HG03196 (cell line): ENCODE data around the gene IFT88.
"Not testable (repeated sequence)": the region's sequence is repeated elsewhere in the genome, so short reads cannot be mapped to it uniquely, and the experiment has no call there.

ENCODE experiments used
- ATAC-seq: cut with Tn5 transposase; IDR thresholded peaks from one replicate; pipeline ENCODE4 v1.9.1; 2021; ENCODE audit not compliant: unreplicated experiment

The IFT88 gene

DNA sequence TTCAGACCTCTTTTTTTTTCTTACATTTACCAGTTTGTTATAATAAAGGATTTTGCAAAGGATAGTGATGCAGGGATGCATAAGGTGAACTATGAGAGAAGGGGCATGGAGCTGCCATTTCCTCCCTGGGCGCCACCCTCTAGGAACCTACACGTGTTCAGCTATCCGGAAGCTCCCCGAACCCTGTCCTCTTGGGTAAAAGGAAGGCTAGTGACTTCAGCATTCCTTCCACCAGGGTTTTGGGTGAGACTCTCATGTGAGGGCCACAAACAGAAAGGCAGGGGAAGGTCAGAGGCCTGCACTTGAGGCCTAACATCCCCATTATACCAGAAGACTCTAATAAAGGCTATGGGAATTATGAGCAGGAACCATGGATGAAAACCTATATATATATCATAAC lies 57.3 kb downstream of the IFT88 start:
- no peak for ATAC-seq

DNA sequence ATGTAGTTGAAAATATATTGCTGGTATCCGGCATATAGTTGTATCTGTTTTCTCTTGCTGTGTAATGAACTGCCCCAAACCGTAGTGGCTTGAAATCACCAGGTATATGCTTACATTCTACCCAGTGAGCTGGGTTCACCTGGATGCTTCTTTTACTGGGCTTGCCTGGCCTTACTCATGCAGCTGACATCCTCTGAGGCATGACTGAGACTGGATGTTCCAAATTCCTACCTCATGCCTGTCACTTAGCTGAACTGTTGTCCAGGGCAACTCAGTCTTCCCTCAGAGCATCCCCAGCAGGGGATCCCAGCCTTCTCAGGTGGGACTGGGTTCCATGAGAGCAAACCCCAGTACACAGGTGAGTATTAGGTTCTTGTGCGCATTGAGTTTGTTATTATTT lies 66.8 kb downstream of the IFT88 start:
- ATAC-seq = no peak

DNA sequence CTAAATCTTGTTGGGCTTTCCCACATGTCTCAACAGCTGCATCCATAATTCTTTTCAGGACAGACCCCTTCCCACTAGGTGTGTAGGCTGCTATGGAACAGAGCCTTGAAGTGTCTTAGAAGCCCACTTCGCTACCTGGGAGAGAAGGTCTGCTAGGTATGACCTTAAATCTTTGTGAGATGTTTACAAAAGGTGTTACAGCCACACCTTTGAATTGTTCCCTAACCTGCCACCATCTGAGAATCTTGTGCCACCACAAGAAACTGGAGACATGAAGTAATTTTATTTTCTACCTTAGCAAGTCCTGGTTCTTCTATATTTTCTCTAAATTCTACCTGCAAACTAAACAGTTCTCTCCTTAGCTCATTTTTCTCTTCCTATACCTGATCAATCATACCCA lies 69.1 kb downstream of the IFT88 start:
- ATAC-seq = no peak

DNA sequence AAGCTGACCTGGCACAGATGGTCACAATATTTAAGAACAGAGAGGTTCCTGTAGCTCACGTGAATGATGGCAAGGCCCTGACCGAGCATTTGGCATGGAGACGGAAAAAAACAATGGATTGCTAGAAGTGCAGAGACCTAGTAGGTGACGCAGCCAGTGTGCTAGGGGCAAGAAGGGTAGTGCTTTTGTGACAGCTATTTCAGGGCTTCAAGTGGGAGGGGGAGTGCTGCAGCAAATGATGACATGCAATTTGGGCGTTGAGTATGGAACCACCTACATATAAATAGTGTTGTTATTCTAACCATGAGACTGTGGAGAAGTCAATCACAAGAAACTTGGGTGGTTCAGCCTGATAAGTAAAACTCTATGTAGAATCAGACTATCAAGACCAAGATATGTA lies 70.9 kb downstream of the IFT88 start:
- no peak for ATAC-seq

DNA sequence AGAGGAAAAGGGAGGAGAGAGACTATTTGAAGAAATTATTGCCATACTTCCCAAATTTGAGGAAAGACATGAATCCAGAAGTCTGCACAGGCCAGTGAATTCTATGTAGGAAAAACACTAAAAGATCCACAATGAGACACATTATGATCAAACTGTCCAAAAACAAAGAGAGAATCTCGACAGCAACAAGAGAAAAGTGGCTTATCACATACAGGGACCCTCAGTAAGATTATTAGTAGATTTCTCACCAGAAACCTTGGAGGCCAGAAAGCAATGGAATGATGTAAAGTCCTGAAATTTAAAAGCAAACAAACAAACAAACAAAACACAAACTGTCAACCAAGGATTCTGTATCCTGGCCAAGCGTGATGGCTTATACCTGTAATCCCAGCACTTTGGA lies 80.8 kb downstream of the IFT88 start:
- no peak for ATAC-seq

DNA sequence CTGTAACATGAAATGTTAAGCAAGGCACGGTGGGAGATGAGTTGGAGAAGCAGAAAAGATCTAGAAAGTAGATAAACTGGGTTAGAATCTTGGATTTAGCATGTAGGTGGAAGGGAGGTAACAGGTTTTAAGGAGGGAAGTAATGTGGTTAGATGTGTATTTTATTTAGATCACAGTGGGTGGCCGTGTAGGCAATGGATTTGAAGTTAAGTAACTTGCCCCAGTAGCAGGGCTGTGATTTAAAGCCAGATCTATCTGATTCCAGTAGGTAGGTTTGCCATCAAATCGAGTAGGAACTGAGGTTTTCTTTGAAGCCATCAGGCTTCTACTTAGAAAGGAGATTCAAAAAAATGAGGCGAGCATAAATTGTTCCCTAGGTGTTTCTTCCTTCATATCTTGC lies 86.0 kb downstream of the IFT88 start:
- ATAC-seq = no peak

DNA sequence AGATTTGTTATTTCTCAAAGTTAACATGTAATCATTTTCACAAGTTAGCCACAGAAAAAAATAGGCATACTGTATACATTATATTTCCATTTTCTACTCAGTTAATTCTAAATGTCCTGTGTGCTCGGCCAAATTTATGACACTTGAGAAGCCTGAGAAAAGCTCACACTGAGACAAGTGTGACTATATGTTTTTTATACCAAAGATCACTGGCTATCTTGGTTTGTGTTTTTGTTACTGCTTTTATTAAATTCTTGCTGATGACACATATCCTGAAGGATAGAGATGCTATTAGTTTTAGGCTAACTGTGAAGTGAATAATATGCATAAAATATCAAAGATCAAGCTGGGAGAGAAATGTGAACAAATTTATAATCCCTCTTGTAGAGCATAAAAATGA lies 87.2 kb downstream of the IFT88 start:
- no peak for ATAC-seq

DNA sequence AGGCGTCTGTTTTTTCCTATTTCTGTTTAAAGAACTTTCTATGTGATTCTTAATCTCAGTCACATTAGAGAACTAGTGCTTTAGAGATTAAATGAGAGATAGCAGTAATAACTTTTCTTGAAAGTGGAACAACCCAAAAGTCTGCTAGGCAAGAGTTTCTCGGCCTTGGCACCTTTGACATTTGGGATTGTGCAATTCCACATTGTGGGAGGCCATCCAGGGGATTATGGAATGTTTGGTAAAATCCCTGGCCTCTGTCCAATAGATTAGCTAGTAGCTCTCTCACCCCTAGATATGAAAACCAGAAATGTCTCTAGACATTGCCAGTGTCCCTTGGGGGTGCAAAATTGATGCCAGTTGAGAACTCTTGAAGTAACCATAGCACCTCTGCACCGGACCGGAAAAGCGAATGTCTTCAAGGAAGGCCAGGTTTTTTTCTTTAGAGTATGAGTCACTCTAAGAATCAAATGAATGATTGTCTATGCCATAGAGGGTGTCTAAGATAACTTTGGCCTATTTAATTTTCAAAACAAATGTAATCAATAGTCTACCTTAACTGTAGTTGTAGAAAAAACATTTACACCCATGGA lies 91.6 kb downstream of the IFT88 start:
- ATAC-seq = no peak

DNA sequence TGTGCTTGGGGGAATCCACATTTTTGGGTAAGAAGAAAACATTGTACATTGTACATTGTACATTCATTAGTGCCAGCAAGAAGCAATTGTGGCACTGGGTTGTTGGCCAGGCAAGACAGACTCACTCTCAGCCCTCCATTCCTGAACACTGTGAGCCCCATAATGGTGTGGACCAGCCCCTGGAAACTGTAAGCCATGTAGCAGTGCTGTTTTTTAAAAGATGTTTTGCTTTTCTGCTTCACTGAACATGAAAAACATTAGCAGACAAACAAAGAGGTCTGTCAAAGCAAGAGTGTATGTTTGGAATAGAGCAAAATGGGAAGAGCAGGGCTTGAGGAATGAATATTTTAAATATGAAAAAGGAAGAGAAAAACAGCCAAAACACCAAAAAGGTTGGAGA lies 97.4 kb downstream of the IFT88 start:
- ATAC-seq = no peak

DNA sequence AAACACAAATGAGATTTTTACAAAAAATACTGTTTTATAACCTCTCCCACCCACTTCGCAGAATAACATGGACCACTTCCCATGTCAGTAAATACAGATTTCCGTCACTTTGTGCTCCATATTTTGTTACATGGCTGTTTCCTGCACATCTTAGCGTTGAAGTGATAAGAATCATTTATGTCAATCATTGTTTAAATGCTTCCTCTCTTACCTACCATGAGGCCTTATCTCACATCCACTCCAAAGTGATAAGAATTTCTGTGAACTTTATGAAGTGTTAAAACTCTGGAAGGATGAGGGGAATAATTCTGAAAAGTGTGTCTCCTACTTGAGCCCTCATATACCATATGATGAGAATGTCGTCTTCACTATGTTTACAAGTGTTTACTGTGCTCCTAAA lies 100.0 kb downstream of the IFT88 start:
- ATAC-seq = no peak

DNA sequence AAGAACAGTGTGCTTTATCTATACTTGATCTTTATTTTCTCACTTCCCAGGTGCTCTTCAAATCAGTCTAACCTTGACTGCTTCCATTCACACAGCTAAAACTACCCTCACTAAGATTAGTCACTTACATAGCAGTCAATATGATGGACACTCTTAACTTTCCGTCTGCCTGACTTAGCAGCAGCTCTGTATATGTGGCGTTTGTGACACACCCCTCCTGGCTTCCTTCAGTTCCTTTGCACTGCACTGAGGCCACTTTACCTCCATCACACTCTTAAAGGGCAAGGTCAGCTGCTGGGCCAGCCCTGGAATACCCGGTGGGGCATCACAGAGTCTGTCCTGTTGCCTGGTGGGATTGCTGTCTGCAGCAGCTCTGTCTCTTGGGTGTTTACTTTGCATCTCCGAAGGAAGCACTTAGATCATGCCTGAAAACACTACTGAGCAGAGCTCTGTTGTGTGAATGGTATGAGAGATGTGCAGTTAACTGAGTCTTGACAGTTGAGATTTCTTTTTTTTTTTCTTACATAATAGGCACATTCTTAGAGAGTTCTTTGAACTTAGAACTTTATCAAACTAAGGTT lies 101.0 kb downstream of the IFT88 start:
- ATAC-seq = no peak

DNA sequence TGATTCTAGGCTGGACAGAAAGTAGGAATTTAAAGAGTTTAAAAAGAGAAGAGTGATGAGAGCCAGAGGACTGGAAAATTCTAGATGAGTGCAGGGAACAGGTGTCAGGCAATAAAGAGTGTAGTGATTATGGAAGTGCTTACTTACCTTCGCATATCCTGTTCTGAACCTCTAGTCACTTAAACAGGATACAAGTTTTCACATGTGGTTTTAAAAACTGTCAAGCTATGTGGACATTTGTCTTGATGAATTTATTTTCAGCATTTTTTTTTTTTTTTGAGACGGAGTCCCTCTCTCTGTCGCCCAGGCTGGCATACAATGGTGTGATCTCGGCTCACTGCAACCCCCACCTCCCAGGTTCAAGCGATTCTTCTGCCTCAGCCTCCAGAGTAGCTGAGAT lies 102.2 kb downstream of the IFT88 start:
- no peak for ATAC-seq

DNA sequence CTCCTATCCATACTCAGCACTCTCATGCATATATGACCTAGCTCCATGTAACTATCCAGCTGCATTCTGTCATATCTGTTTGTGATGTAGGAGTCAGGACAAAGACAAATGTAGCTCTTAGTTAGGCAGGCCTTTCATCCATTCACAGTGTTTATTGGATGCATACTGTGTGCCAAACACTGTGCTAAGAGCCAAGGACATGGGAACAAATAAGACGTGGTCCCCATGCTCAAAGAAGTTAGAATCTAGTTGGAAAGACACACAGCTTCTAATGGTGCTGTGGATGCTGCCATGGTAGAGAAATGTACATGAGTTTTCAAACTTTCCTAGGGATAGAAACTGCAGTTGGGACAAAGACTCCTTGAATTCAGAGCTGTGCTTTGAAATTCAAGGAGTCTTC lies 104.8 kb downstream of the IFT88 start:
- no peak for ATAC-seq

DNA sequence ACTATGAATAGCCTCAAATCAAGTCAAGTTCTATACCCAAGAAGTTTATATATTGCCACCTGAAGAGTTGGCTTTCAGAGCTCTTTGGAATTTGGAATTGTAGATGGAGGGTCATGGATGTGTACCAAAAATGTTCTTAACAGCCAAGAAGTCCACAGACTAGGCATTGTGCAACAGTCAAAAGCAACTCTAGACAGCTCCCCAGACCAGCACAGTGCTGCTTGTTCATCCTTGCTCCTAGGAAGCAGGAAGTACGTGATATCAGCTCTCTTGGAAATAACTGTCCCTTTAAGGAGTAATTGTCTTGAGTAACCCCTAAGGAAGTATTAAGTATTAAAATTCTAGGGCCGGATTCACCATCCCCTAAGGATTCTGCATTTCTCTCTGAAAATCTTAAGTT lies 105.8 kb downstream of the IFT88 start:
- ATAC-seq = no peak

DNA sequence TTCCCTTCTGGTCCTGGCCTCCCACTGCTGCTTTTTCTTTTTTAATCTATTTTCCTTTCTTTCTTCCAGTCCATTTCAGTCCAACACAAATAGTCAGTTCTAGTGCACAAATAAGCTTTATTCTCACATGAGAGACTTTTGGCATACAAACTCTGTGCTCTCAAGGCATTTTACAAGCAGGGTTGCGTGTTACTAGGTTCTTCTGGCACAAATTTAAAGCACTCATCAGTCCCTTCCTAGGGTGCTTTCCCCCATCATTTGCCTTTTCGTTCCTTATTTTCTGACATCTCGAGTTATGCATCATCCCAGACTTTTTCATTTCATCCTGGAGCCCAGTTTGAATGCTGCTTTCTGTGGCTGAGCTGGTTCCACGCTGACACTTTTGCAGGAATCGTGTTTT lies 106.8 kb downstream of the IFT88 start:
- ATAC-seq = no peak

DNA sequence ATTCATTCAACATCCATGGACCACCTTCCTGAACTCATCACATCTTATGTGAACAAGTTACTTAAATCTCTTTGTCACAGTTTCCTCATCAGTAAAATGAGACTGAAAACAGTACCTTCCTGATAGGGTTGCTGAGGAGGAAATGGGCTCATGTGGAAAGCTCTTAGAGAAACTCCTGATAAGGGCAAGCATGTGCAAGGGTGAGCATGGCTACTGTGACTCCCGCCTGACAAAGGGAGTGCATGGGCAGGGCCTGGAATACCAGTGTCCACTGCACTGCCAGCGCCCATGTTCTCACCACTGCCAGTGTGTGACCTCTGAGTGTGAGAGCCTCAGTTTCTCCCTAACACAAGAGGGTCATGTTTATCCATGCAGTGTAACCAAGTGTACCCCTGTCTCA lies 109.3 kb downstream of the IFT88 start:
- no peak for ATAC-seq

DNA sequence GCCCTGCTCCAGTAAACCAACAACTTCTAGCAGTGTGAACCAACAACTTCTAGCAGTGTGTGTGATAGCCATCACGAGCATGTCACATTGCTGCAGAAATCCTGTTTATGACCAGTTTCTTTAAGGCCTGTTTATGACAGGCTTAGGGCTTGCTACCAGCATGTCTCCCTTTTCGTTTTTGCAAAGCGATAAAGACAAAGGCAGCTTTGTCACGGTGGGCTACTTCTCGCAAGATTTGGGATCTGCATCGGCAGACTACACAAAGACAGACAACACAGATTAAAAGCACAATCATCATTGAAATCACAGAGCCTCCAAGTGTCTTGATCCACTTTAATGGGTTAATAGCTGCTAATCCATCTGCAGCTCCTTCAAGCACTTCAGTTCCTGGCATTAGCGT lies 111.6 kb downstream of the IFT88 start:
- ATAC-seq = not testable (repeated sequence)

DNA sequence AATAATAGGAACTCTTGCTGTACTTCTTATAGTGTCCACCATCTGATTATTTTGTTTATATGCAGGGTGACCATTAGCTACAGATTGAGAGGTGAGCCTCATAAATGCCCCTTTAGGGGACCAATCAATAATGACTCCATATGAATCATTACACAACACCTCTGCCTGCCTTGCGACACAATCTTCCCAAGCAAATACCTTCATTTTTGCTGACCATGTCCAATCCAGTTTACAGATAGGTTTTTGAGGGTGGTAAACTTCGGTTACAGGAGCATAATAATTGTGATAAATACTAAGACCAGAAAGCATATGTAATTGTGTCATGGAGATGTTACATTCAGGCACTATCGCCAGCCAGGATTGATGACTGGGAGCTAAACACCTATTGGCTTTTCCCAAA lies 112.9 kb downstream of the IFT88 start:
- ATAC-seq = no peak

DNA sequence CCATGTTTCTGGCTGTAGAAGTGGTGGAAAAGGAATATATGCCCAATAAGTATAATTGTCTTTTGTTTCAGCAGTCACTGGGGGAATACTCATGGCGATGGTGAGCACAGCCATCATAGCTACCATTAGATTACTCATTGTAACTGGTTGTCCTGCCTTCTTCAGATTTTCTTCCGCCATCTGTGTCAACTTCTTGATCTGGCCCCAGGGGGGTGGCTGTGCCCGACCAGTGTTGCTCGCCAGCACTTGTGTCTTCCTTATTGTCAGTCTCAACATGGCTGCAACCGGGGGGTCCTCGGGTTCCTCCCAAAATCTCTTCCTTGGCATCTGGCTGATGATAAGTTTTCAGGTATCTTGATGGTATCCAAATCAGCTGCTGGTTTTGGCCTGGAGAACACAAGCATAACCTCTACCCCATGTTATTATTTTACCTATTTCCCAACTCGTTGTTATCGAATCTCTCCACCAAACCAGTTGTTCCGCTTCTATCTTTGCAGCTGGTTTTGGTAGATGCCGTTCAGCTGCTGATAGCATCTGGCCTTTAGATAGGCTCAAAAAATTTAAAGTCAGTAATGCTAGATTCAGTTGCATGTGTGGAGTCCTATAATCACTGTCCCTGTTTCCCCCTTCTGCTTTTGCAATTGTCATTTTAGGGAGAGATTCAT lies 113.6 kb downstream of the IFT88 start:
- ATAC-seq = no peak

DNA sequence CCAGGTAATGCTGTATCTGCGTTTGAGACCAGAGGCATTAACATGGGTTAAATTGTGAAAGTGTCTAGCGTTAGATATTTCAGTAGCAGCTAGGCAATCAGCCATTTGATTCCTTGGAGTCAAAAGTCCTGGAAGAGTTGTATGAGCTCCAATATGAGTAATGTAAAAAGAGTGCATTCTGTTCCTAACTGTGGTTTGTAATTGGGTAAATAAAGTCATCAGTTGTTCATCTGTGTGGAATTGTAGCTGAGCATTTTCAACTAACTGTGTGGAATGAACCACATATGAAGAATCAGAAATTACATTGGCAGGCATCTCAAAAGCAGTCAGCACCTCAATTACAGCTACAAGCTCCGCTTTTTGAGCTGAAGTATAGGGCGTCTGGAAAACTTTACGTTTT lies 114.5 kb downstream of the IFT88 start:
- ATAC-seq = not testable (repeated sequence)

DNA sequence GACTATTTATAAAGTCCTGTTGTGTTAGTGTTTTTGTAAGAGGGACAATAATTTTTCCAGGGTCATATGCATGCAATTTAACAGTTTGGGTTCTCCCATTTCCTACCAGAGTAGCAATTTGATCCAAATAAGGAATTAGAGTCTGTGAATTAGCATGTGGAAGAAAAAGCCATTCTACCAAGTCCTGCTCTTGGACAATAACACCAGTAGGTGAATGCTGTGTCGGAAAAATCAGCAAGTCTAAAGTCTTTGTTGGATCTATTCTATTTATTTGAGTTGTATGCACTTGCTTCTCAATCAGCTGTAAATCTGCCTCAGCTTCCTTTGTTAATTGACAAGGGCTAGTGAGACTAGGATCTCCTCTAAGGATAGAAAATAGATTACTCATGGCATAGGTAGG lies 115.1 kb downstream of the IFT88 start:
- no peak for ATAC-seq

DNA sequence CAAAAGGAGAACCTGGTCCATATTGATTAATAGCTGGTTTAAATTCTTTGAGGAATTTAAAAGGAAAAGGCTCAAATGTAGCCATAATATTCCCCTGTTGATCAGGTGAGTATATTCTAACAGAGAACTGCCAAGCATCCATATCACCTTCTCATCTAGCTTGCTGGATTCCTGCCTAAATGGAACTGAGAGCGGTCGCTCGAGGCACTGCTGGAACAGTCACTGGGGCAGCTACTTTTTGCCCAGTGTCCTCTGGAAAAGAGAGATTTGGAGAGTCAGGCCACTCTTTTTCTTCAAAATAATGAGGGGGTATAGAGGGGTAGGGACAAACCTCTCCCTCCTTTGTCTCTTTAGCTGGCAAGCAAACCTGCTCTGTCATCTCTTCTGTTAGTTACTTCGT lies 117.1 kb downstream of the IFT88 start:
- no peak for ATAC-seq

DNA sequence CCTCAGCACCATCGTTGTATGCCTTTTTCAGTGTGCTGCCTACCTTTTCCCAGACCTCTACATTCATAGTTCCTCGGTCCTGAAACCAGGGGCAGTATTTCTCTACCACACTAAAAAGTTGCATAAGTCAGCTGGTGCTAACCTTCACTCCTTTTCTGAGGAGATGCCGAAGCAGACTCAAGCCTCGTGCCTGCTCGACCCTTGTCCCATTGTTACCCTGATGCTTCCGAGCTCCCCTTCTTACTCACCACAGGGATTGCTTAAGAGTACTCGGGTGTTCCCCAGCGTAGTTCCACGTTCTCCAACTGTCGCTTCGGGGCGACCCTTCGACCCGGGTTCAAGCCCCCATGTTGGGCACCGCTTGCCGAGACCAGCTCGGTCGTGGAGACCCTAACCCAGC lies 117.6 kb downstream of the IFT88 start:
- ATAC-seq = no peak
